Stimulated activated CD4-positive, alpha-beta T cell treated with anti-CD3 and anti-CD28 coated beads, Interleukin-2, amount 100 ng/mL, for 4 hours (primary cell): ENCODE measurements around the gene U2AF2.

Source experiments
- DNase-seq: peaks from one replicate; pipeline ENCODE4 v3.0.0-alpha.2; 2020; ENCODE audit warnings: low read depth

Gene U2AF2

GRCh38 chr19:55675661-55676354 is 21.0 kb downstream of the U2AF2 start:
- no peak for DNase-seq

- no peak for DNase-seq
These were observed 21.5 kb downstream of the U2AF2 start for GRCh38 chr19:55676383-55676782.

- DNase-seq, result no peak
These were observed 22.2 kb downstream of the U2AF2 start for GRCh38 chr19:55676889-55677505.

- no peak for DNase-seq
These were observed 22.8 kb downstream of the U2AF2 start for GRCh38 chr19:55677572-55678028.

- no peak for DNase-seq
These were observed 23.4 kb downstream of the U2AF2 start for GRCh38 chr19:55678121-55678671.

- no peak for DNase-seq
These were observed 24.8 kb downstream of the U2AF2 start for GRCh38 chr19:55679343-55680257.

- DNase-seq, result no peak
These were observed 25.7 kb downstream of the U2AF2 start for GRCh38 chr19:55680339-55681130.

GRCh38 chr19:55681131-55682092 is 26.6 kb downstream of the U2AF2 start:
- no peak for DNase-seq

GRCh38 chr19:55683449-55684261 is 28.8 kb downstream of the U2AF2 start:
- no peak for DNase-seq

- DNase-seq, result no peak
These were observed 30.3 kb downstream of the U2AF2 start for GRCh38 chr19:55684946-55685681.

- no peak for DNase-seq
These were observed 30.9 kb downstream of the U2AF2 start for GRCh38 chr19:55685776-55686175.

- DNase-seq, result no peak
These were observed 31.6 kb downstream of the U2AF2 start for GRCh38 chr19:55686311-55687050.

GRCh38 chr19:55687281-55688201 is 32.7 kb downstream of the U2AF2 start:
- no peak for DNase-seq

- DNase-seq, result no peak
These were observed 33.8 kb downstream of the U2AF2 start for GRCh38 chr19:55688422-55689218.

- DNase-seq, result no peak
These were observed 34.7 kb downstream of the U2AF2 start for GRCh38 chr19:55689411-55690108.
